BLaER1 treated with 17β-estradiol and CSF1 and Interleukin-3, amounts not matched to agents 10 nM and 100 nM (cell line): Measurements from ENCODE around the gene LYRM1.

Source experiments
- H3K27ac ChIP-seq, 11 experiments: shearing (Covaris generic); formaldehyde crosslinking; 2 replicates each; pipeline ENCODE4 v1.8.1; 2022
- H3K27me3 ChIP-seq, 11 experiments: shearing (Covaris generic); formaldehyde crosslinking; 2 replicates each; pipeline ENCODE4 v1.8.1; 2022
- H3K36me3 ChIP-seq, 11 experiments: shearing (Covaris generic); formaldehyde crosslinking; 2 replicates each; pipeline ENCODE4 v1.8.1; 2022
- H3K4me1 ChIP-seq, 10 experiments: shearing (Covaris generic); formaldehyde crosslinking; 2 replicates each; pipeline ENCODE4 v1.8.1; 2022
- H3K4me2 ChIP-seq, 11 experiments: shearing (Covaris generic); formaldehyde crosslinking; 2 replicates each; pipeline ENCODE4 v1.8.1; 2022
- H3K4me3 ChIP-seq, 10 experiments: shearing (Covaris generic); formaldehyde crosslinking; 2 replicates each; pipeline ENCODE4 v1.8.1; 2022
- H3K9ac ChIP-seq, 11 experiments: shearing (Covaris generic); formaldehyde crosslinking; 2 replicates each; pipeline ENCODE4 v1.8.1; 2022
- H3K9me3 ChIP-seq, 11 experiments: shearing (Covaris generic); formaldehyde crosslinking; replicated peaks in 1 of 11; 2 replicates each; pipeline ENCODE4 v1.8.1; 2022
- H4K20me1 ChIP-seq, 11 experiments: shearing (Covaris generic); formaldehyde crosslinking; 2 replicates each; pipeline ENCODE4 v1.8.1; 2022
- Cebpa-rat ChIP-seq, 11 experiments: shearing (Covaris generic); IDR thresholded peaks; 2 replicates each; pipeline ENCODE4 v1.8.1; 2022

LYRM1 gene

GRCh38 chr16:20878682-20879147 is 21.9 kb upstream of the LYRM1 start:
- Histone ChIP-seq H3K9ac (peak overlapping the region in 5 of 11 experiments; percentile 11 to 56 (median 18); a peak in 6 of 22 replicates), H3K36me3 (peaks cover 0 to 47% (median 26%) of the 10 kb centered on the region in 11 experiments; a peak in 16 of 22 replicates), H3K4me1 (peaks cover 22 to 98% (median 52%) of the 10 kb centered on the region in 10 experiments), H3K27me3 (no peaks in the 10 kb centered on the region), H4K20me1 (peaks cover 0 to 100% (median 31%) of the 10 kb centered on the region in 11 experiments; a peak in 15 of 22 replicates), H3K27ac (peak overlapping the region; percentile 3 to 69 (median 34); a peak in 18 of 22 replicates), H3K9me3 (0 out of 22 replicates have a peak, but pooled peaks cover 0 to 5% (median 0%) of the 10 kb centered on the region in 11 experiments), H3K4me3 (peak overlapping the region in 2 of 10 experiments; percentile 10 to 25; a peak in 1 of 20 replicates), H3K4me2 (peak overlapping the region; percentile 27 to 88 (median 66); a peak in 21 of 22 replicates)
- TF ChIP-seq Cebpa-rat (IDR thresholded peaks at IDR 0.05) = no peak

- H3K9me3 ChIP-seq = 0 out of 22 replicates have a peak, but pooled peaks cover 0 to 5% (median 0%) of the 10 kb centered on the region in 11 experiments
- H3K36me3 ChIP-seq = peaks cover 0 to 50% (median 31%) of the 10 kb centered on the region in 11 experiments; a peak in 16 of 22 replicates
- H3K27me3 ChIP-seq = no peaks in the 10 kb centered on the region
- H3K9ac ChIP-seq = peak overlapping the region in 6 of 11 experiments; percentile 11 to 56 (median 18); a peak in 7 of 22 replicates
- H3K4me1 ChIP-seq = peaks cover 29 to 98% (median 56%) of the 10 kb centered on the region in 10 experiments
- peak overlapping the region in 2 of 10 experiments; percentile 10 to 25; a peak in 1 of 20 replicates for H3K4me3 ChIP-seq
- H3K4me2 ChIP-seq = peak overlapping the region; percentile 27 to 88 (median 66)
- peaks cover 0 to 100% (median 37%) of the 10 kb centered on the region in 11 experiments; a peak in 14 of 22 replicates for H4K20me1 ChIP-seq
- peak overlapping the region; percentile 15 to 69 (median 45); a peak in 20 of 22 replicates for H3K27ac ChIP-seq
- TF ChIP-seq Cebpa-rat (IDR thresholded peaks at IDR 0.05) = no peak
These were observed 21.2 kb upstream of the LYRM1 start for GRCh38 chr16:20879175-20880040.

GRCh38 chr16:20880867-20881502 is 19.6 kb upstream of the LYRM1 start:
- Histone ChIP-seq H3K4me1 (peaks cover 31 to 98% (median 54%) of the 10 kb centered on the region in 10 experiments), H3K9me3 (0 out of 22 replicates have a peak, but pooled peaks cover 0 to 5% (median 0%) of the 10 kb centered on the region in 11 experiments), H3K4me2 (peak overlapping the region in 4 of 11 experiments; percentile 66 to 88 (median 76); a peak in 7 of 22 replicates), H3K9ac (no peak overlapping the region), H3K27me3 (no peaks in the 10 kb centered on the region), H3K36me3 (peaks cover 0 to 62% (median 46%) of the 10 kb centered on the region in 11 experiments; a peak in 18 of 22 replicates), H4K20me1 (peaks cover 0 to 100% (median 31%) of the 10 kb centered on the region in 11 experiments; a peak in 10 of 22 replicates), H3K4me3 (no peak overlapping the region), H3K27ac (peak overlapping the region in 2 of 11 experiments; percentile 6 to 13; a peak in 2 of 22 replicates)
- TF ChIP-seq Cebpa-rat (IDR thresholded peaks at IDR 0.05) = no peak

GRCh38 chr16:20881503-20881878 is 19.1 kb upstream of the LYRM1 start:
- Histone ChIP-seq H3K9me3 (0 out of 22 replicates have a peak, but pooled peaks cover 0 to 4% (median 0%) of the 10 kb centered on the region in 11 experiments), H3K4me2 (peak overlapping the region in 5 of 11 experiments; percentile 12 to 88 (median 76); a peak in 9 of 22 replicates), H3K27me3 (no peaks in the 10 kb centered on the region), H3K4me1 (peaks cover 31 to 98% (median 54%) of the 10 kb centered on the region in 10 experiments), H3K27ac (peak overlapping the region in 4 of 11 experiments; percentile 13 to 30 (median 24); a peak in 2 of 22 replicates), H3K9ac (no peak overlapping the region), H3K4me3 (no peak overlapping the region), H3K36me3 (peaks cover 0 to 62% (median 48%) of the 10 kb centered on the region in 11 experiments; a peak in 18 of 22 replicates), H4K20me1 (peaks cover 0 to 100% (median 31%) of the 10 kb centered on the region in 11 experiments; a peak in 10 of 22 replicates)
- no peak for TF ChIP-seq Cebpa-rat (IDR thresholded peaks at IDR 0.05)

GRCh38 chr16:20883554-20884239 is 16.9 kb upstream of the LYRM1 start:
- no peak for TF ChIP-seq Cebpa-rat (IDR thresholded peaks at IDR 0.05)
- H3K27me3 ChIP-seq = no peaks in the 10 kb centered on the region
- no peak overlapping the region for H3K4me3 ChIP-seq
- peak overlapping the region in 2 of 11 experiments; percentile 9 to 26; a peak in 2 of 22 replicates for H3K9ac ChIP-seq
- peaks cover 0 to 63% (median 48%) of the 10 kb centered on the region in 11 experiments; a peak in 20 of 22 replicates for H3K36me3 ChIP-seq
- peak overlapping the region in 9 of 11 experiments; percentile 2 to 56 (median 38); a peak in 14 of 22 replicates for H3K27ac ChIP-seq
- H3K9me3 ChIP-seq = no peaks in the 10 kb centered on the region
- peak overlapping the region; percentile 1 to 54 (median 37); a peak in 19 of 22 replicates for H3K4me2 ChIP-seq
- H4K20me1 ChIP-seq = peaks cover 0 to 100% (median 35%) of the 10 kb centered on the region in 11 experiments; a peak in 12 of 22 replicates
- peaks cover 27 to 100% (median 43%) of the 10 kb centered on the region in 10 experiments for H3K4me1 ChIP-seq

- Histone ChIP-seq H3K9me3 (no peaks in the 10 kb centered on the region), H3K4me2 (peak overlapping the region; percentile 1 to 54 (median 37); a peak in 20 of 22 replicates), H4K20me1 (peaks cover 0 to 100% (median 30%) of the 10 kb centered on the region in 11 experiments; a peak in 12 of 22 replicates), H3K36me3 (peaks cover 0 to 66% (median 51%) of the 10 kb centered on the region in 11 experiments; a peak in 20 of 22 replicates), H3K9ac (peak overlapping the region in 1 of 11 experiments; percentile 9; a peak in 2 of 22 replicates), H3K27me3 (no peaks in the 10 kb centered on the region), H3K4me3 (no peak overlapping the region), H3K27ac (peak overlapping the region in 9 of 11 experiments; percentile 21 to 56 (median 37); a peak in 10 of 22 replicates), H3K4me1 (peaks cover 22 to 100% (median 38%) of the 10 kb centered on the region in 10 experiments)
- TF ChIP-seq Cebpa-rat (IDR thresholded peaks at IDR 0.05) = peak in 4 of 11 experiments; percentile 19 to 66 (median 42); a peak in 5 of 22 replicates
These were observed 16.4 kb upstream of the LYRM1 start for GRCh38 chr16:20884240-20884556.

GRCh38 chr16:20886320-20886719 is 14.3 kb upstream of the LYRM1 start:
- H3K36me3 ChIP-seq = peaks cover 1 to 87% (median 72%) of the 10 kb centered on the region in 11 experiments; a peak in 20 of 22 replicates
- H3K27me3 ChIP-seq = no peaks in the 10 kb centered on the region
- H3K4me2 ChIP-seq = peak overlapping the region in 2 of 11 experiments; percentile 66 to 67; a peak in 3 of 22 replicates
- peaks cover 0 to 100% (median 45%) of the 10 kb centered on the region in 11 experiments; a peak in 14 of 22 replicates for H4K20me1 ChIP-seq
- H3K9ac ChIP-seq = no peak overlapping the region
- H3K4me1 ChIP-seq = peaks cover 14 to 91% (median 23%) of the 10 kb centered on the region in 10 experiments
- no peaks in the 10 kb centered on the region for H3K9me3 ChIP-seq
- no peak for TF ChIP-seq Cebpa-rat (IDR thresholded peaks at IDR 0.05)
- H3K4me3 ChIP-seq = no peak overlapping the region
- H3K27ac ChIP-seq = peak overlapping the region in 1 of 11 experiments; percentile 52; a peak in 1 of 22 replicates
